HTR-8/SVneo (cell line): ENCODE results near the gene MBTD1.

Experiments used
- DNase-seq: peaks from one replicate; pipeline ENCODE4 v3.0.0; 2011; ENCODE audit warnings: low spot score, mixed read lengths; ENCODE audit not compliant: insufficient read length
- FAIRE-seq: peaks from 2 replicates; lab custom pipeline; 2011; peaks lifted over from hg19 to GRCh38; lab: Jason Lieb, UNC

Gene MBTD1

GRCh38 chr17:51155416-51155815 lies 104.4 kb downstream of the MBTD1 start:
- FAIRE-seq (no peak), DNase-seq (no peak)

GRCh38 chr17:51154176-51154575 lies 105.7 kb downstream of the MBTD1 start:
- DNase-seq, result no peak

GRCh38 chr17:51153210-51154072 lies 106.4 kb downstream of the MBTD1 start, which contains the start of gene NME1:
TSS of gene NME1 (plus strand) at chr17:51153559. CDS start at chr17:51155655, 2,096 bp downstream.
- DNase-seq (peak; percentile 100), FAIRE-seq (peak; percentile 94)

More at GRCh38 chr17:51154176-51154575, 105.7 kb downstream of the MBTD1 start:
- no peak for FAIRE-seq

- peak; percentile 53 for DNase-seq
Observed at GRCh38 chr17:51152766-51153209, 107.1 kb downstream of the MBTD1 start.

GRCh38 chr17:51150932-51151331 lies 108.9 kb downstream of the MBTD1 start:
- DNase-seq (no peak), FAIRE-seq (no peak)

More at GRCh38 chr17:51152766-51153209, 107.1 kb downstream of the MBTD1 start:
- no peak for FAIRE-seq

- no peak for FAIRE-seq
- no peak for DNase-seq
Observed at GRCh38 chr17:51149163-51149562, 110.7 kb downstream of the MBTD1 start.

- DNase-seq (no peak), FAIRE-seq (no peak)
Observed at GRCh38 chr17:51147650-51148049, 112.2 kb downstream of the MBTD1 start.

- FAIRE-seq, result no peak
- no peak for DNase-seq
Observed at GRCh38 chr17:51144266-51145022, 115.4 kb downstream of the MBTD1 start.

GRCh38 chr17:51142597-51142996 lies 117.3 kb downstream of the MBTD1 start:
- DNase-seq (no peak), FAIRE-seq (no peak)

GRCh38 chr17:51135956-51136355 lies 123.9 kb downstream of the MBTD1 start:
- FAIRE-seq (no peak), DNase-seq (no peak)

GRCh38 chr17:51133365-51133764 lies 126.5 kb downstream of the MBTD1 start:
- DNase-seq (no peak), FAIRE-seq (no peak)

- no peak for DNase-seq
- FAIRE-seq, result no peak
Observed at GRCh38 chr17:51132964-51133319, 126.9 kb downstream of the MBTD1 start.

- no peak for DNase-seq
- no peak for FAIRE-seq
Observed at GRCh38 chr17:51128076-51128475, 131.8 kb downstream of the MBTD1 start.
